Activated CD8-positive, alpha-beta memory T cell treated with anti-CD3 and anti-CD28 coated beads for 4 hours (primary cell): ENCODE results near the gene OLFM1.
"Not testable (repeated sequence)": the region's sequence is repeated elsewhere in the genome, so short reads cannot be mapped to it uniquely, and the experiment has no call there.

Experiments
- DNase-seq, 2 donors: peaks; one replicate each; pipeline ENCODE4 v3.0.0-alpha.2; 2020; ENCODE audit warnings: low read depth in 2 of 2

The OLFM1 gene

DNA sequence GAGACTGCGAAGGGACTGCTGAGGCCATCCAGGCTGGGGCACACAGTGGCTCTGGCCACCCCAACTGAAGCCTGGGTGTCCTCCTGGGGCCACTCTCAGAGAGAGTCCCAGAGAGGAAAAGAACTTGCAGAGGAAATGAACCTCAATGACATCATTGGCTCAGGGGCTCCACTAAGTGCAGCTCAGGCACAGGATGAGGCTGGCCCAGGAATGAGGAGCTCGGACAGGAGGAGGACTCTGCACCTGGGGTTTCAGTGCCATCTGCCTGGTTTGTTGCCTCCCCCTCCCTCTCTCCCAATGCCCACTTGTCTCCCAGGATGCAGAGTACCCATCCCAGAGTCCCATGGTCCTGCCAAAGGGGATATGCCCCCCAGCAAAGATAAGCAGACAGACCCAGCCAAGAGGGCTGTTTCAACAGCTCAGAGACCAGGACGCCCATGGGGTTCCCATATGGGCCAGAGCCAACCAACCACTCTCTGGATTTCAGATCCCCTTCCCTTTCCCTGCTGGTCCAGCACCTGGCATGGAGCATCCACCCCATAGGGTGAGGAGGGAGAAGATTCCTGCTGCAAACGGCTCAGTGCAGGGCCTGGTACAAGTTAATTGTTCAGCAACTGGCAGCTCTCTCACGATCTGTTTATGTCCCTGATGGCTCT, 26.9 kb upstream of the OLFM1 start:
- no peak for DNase-seq

GRCh38 chr9:135061441-135061840, 26.0 kb upstream of the OLFM1 start:
- no peak for DNase-seq

GRCh38 chr9:135062254-135062653, 25.2 kb upstream of the OLFM1 start:
- no peak for DNase-seq

- not testable (repeated sequence) for DNase-seq
These were observed 24.0 kb upstream of the OLFM1 start for GRCh38 chr9:135063466-135063865.

DNA sequence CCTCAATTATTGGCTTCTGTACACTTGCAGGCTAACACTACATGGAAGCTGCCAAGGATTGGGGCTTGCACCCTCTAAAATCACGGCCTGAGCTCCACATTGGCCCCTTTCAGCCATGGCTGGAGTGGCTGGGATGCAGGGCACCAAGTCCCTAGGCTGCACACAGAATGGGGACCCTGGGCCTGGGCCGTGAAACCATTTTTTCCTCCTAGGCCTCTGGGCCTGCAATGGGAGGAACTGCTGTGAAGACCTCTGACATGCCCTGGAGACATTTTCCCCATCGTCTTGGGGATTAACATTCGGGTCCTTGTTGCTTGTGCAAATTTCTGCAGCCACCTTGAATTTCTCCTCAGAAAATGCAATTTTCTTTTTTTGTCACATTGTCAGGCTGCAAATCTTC, 23.6 kb upstream of the OLFM1 start:
- not testable (repeated sequence) for DNase-seq

DNA sequence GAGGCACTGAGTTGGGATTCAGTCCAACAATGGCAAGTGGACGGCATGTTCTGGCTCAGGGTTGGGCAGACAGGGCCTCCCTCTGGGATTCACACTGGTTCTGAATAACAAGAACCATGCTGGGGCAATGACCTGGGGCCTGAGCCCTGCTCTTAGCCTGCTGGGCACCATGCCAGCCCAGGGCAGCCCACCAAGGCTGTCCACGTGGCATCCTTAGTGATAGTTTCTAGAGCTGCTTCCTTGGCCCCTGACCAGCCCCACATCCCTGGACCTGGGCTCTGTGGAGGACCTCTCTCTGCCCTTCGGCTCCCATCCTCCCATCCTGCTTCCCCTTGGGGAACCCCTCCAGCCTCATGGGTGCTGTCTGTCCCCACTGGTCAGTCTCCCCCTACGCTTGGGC, 22.3 kb upstream of the OLFM1 start:
- DNase-seq: no peak

DNA sequence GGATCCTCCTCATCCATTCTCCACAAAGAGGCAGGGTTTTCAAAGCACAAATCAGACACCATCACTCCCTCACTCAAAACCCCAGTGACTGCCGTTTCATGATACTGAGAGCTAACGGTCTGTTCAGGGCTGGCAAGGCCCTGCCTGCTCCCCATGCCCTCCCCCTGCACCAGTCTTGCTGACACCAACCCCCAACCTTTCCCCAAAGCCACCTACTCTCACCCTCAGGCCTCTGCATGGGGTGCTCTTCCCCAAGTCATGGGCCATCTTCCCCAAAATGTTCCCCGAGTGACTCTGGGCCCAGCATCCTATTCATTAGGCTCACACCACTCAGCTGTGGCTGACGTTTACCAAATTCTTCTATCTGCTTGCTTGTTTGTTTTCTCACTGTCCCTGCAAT, 21.7 kb upstream of the OLFM1 start:
- no peak for DNase-seq

GRCh38 chr9:135066291-135066690, 21.2 kb upstream of the OLFM1 start:
- DNase-seq: no peak

- DNase-seq: no peak
These were observed 20.3 kb upstream of the OLFM1 start for GRCh38 chr9:135067096-135067710.

- no peak for DNase-seq
These were observed 18.6 kb upstream of the OLFM1 start for GRCh38 chr9:135068776-135069415.

DNA sequence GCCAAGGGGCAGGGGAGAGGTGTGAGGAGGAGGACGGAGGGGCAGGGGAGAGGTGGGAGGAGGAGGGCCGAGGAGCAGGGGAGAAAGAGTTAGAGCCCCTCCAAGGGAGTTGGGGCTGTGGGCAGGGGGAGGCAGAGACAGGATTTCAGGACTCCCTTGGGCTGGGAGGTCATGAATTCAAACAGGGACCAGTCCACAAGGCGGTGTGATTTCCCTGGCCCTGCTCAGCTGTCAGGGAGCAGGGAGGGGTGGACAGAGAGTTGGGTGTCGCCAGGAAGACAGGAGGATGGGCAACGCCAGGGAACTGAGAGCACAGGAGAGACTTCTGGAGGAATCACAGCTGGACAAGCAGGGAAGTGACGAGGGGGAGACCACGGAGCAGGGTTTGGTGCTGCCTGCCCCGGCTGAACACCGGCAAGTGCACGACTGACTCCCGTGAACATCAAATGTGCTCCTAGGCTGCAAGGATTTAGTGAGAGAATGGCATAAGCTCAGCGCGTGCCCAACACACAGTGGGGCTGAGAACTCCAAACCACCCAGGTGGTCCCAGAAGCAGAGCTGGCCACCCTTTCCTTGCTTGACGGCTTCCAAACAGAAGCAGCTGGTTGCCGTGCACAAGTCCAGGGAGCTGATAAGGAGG, 17.8 kb upstream of the OLFM1 start:
- DNase-seq: no peak

DNA sequence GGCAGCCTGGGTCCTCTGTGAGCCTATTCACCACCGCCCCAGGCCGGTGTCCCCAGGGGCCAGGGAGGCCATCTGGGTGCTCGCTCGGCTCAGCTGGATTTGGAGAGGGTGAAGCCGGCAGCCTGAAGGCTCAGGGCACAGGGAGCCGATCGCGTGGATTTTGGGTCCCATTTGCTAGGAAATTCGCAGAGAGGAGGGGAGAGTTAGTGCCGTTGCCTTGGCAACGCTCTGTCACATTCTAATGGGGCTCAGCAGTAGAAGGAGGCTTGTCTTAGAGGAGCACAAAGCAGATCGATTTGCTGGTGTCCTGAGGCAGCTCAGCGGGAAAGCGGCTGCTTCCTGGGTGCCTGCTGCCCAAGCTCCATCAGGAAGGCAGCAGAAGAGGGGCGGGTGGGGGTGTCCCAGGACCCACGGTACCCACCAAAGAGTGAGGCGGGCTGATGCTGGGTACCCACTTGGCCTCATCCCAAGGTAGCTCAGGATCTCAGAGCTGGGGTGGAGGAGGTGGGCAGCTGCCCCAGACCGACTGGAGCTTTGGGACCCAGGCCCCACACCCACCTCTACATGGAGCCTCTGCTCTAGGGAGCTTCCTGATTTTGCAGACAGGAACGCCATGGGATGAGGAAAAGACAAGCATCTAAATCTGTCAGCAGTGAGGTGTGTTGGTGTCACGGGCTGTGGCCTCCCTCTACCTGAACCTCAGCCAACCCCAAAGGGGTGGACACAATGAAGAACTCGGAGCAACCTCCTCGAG, 17.1 kb upstream of the OLFM1 start:
- DNase-seq: no peak

DNA sequence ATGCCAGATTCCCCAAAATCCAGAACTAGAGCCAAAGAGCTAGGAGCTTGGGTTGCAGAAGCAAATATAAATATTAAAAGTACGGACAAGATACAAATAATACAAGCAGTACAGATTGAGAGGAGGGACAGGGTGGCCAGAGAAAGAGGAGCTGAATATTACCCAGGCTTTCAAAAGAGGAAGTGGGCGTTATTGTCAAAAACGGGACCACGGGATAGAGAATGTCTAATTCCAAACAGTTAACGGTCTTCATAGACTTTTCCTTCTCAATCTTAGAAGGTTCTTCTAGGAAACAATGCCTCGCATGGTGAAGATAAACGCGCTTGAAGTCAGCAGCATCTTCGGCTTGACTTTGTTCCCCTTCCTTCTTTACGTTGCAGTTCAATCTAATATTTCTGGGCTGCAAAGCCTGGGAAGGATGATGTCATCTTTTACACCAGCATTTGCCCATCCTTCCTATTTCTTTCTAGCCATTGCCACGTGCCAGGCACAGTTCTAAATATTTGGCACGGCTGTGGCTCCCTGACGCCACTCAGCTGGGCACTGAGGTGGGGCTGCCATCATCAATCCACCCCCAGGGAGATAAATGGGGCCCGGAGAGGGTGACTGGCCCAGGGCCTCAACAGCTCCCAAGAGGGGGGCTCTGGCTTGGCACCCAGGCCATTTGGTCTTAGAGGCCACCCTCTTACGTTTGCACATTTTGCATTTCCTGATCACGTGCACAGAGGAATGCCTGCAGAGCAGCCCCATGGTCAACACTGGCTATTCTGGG, 16.3 kb upstream of the OLFM1 start:
- no peak for DNase-seq

- DNase-seq: no peak
These were observed 14.3 kb upstream of the OLFM1 start for GRCh38 chr9:135073081-135073740.

DNA sequence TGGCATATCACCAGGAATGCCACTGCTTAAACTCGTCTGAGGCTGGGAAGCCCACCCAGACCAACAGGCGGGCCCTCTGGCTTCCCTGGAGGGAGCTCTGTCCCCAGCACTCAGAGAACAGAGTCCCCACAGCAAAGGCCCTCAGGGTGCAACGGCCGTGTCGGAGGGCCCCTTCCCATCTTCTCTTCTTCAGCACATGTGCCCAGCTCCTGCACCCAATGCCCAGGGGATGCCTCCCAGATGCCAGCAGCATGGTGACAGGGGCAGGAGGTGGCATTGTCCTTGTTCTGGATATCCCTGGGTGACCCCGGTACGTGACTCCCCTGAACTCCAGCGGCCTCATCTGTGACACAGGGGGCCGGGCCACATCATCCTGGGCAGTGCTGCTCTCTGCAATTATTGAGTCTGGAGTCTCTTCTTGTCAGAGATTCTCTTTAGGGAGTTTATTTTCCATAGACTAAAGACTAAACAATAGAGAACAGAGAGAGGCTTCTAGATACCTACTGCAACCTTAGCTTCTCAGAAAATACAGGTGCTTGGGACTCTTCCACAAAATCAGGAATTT, 13.6 kb upstream of the OLFM1 start:
- no peak for DNase-seq

DNA sequence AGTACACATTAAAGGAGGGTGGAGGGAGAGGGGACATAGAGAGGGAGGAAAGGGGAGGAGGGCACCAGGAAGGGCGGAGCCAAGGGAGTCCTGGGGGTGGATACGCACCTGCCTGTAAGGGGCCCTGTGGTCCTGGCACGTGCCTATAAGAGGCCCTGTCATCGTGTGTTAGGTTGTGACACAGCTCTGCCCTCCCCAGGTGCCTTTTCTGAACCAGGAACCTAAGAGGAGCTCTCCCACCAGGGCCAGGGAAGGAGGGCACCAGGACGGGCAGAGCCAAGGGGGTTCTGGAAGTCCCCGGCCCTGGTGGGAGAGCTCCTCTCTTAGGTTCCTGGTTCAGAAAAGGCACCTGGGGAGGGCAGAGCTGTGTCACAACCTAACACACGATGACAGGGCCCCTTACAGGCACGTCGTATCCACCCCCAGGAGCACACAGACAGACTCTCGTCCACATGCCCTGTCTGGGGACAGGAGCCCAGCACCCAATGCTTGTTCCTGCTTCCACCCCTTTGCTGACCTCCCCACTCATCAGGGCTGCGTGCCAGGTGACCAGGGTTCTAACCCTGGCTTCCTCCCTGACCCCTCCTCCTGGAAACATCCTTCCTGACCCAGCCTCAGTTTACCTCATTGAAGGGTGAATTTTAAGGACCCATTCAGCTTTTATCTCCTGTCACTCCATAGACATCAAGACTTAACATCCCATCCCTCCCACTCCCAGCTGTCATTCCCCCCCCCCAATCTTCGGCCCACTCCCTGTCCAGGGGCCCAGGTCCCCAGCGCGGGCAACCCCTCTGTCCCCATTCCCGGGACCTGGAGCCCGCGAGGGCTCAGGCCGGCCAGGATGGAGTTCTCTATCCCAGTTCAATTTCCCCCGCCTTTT, 12.9 kb upstream of the OLFM1 start:
- no peak for DNase-seq

- DNase-seq: no peak
These were observed 12.0 kb upstream of the OLFM1 start for GRCh38 chr9:135075234-135076142.

DNA sequence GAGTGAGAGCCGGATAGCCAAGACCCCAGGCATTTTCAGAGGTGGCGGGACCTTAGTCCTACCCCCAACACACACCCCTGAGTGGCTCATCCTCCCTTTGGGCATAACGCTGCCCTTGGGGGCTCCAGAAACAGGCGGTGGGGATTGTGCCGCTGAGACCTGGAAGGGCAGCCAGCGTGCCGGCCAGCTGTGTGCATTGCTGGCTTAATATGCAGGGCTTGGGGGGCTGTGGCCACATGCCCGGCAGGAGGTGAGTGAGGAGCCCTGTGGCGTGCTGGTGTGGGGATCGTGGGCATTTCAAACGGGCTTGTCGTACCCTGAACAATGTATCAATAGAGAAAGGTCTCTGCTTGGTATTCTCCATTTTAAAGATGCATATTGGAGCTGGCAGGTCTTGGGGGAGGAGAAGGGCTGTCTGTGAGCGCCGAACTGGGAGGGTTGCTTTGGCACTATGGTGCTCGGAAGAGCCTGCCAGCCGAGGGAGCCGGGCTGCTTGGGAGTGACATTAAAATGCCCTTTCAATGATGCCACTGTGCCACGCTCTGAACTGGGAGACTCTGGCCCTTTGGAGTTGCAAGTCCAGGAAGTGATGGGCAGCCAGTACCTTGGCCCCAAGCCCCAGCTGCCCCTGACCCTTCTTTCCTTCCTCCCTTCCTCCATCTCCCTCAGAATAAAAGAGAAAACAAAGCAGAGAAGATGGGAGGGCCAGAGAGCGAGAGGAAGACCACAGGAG, 11.2 kb upstream of the OLFM1 start:
- DNase-seq: no peak
